GM18873 (cell line): ENCODE measurements around the gene CLDN4.
"Not testable (repeated sequence)": the region's sequence is repeated elsewhere in the genome, so short reads cannot be mapped to it uniquely, and the experiment has no call there.

Experiments
- ATAC-seq: cut with Tn5 transposase; IDR thresholded peaks from one replicate; pipeline ENCODE4 v1.9.1; 2021; ENCODE audit warnings: mild to moderate bottlenecking, moderate library complexity, moderate number of reproducible peaks; ENCODE audit not compliant: unreplicated experiment, low FRiP score

Gene CLDN4

GRCh38 chr7:73841689-73842066, 10.9 kb downstream of the CLDN4 start:
- no peak for ATAC-seq

GRCh38 chr7:73842067-73842976, 11.5 kb downstream of the CLDN4 start, which contains the start of gene METTL27:
Gene METTL27, minus strand, starts transcription at chr7:73842516. Its CDS starts 376 bp downstream, at chr7:73842140.
- peak; percentile 80 for ATAC-seq

DNA sequence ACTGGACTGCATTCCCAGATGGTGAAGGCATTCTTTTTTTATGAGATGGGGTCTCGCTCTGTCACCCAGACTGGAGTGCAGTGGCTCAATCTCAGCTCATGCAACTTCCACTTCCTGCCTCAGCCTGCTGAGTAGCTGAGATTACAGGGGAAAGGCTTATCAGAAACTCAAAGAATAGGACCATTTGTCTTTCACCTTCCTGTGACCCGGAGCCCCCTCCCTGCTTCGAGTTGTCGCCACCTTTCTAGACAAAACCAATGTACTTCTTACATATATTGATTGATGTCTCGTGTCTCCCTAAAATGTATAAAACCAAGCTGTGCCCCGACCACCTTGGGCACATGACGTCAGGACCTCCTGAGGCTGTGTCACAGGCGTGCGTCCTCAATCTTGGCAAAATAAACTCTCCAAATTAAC, 13.3 kb downstream of the CLDN4 start:
- ATAC-seq, result no peak

GRCh38 chr7:73844848-73845460, 14.2 kb downstream of the CLDN4 start:
- no peak for ATAC-seq

GRCh38 chr7:73845701-73846195, 15.0 kb downstream of the CLDN4 start:
- ATAC-seq, result not testable (repeated sequence)

DNA sequence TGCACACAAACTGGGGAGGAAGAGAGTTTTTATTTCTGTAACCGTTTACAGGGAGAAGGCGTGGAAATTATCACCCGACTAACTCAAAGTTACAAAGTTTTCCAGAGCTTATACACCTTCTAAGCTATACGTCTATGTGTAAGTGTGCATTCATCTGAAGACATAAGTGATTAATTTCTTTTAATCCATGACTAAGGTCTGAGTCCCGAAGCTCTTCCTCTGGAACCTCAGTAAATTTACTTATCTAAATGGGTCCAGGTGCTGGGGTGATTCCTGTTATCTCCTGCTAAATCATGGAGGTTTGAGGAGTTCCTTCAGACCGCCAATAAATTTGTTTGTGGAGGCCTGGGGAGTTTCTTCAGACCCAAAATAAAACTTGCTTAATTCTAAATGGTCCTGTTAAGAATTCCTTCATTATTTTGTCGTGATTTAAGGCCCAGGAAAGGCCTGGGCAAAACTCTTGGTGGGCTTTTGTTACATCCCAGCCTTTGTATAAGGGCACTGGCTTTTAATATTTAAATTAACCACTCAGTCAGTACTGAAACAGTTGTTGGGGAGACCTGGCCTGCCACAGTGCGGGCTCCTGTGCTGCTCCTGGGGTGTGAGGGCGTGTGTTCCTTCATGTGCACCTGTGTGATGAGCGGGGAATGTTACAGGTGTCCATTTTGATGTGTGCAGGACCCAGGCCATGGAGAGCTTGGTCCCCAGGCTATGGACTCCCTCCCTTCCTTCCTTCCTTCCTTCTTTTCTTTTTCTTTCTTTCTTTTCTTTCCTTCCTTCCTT, 17.3 kb downstream of the CLDN4 start:
- ATAC-seq, result no peak

DNA sequence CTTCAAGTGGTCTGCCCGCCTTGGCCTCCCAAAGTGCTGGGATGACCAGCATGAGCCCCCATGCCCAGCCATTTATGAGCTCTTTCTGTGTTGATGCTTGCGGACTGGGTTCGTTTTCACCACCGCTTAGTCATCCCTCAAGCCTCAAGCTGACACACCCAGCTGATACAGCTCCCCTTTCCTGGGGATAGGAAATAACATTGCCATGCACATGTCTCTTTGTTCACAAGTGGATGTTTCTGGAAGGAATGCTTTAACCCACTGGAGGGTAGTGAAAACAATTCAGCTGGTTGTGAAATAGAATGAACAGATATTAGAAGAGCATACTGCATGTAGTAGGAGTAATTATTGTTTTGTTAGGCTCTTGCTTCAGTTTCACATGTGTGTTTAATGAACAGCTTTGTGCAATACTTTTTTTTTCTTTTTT, 20.0 kb downstream of the CLDN4 start:
- no peak for ATAC-seq

DNA sequence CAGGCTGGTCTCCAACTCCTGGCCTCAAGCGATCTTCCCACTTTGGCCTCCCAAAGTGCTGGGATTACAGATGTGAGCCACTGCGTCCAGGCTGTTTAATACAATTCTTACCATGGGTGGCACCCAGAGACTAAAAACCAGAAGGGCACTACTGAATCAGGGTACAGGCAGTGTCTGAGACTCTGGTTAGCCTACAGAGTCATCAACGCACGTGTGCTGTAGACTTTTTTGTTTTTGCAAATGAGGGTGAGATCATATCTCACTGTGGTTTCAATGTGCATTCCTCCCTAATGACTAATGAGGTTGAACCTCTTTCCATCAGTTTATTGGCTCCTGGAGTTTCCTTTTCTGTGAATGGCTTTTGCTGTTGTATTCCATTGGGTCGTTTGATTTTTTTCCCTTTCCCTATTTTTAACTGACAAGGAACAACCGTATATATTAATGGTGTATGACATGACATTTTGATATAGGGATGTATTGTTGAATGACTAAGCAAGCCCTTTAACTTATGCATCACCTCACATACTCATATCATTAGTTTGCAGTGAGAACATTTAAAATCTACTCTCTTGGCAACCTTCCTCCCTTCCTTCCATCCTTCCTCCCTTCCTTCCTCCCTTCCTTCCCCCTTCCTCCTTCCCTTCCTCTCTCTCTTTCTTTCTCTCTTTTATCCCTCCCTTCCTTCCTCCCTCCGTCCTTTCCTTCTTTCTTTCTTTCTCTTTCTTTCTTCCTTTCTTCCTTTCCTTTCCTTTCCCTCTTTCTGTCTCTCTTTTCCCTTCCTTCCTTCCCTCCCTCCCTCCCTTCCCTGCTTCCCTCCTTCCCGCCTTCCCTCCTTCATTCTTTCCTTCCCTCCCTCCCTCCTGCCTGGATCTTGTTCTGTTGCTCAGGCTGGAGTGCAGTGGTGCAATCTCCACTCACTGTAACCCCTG, 20.9 kb downstream of the CLDN4 start:
- ATAC-seq, result no peak

- ATAC-seq, result no peak
Measured at GRCh38 chr7:73852500-73852899, 21.7 kb downstream of the CLDN4 start.

DNA sequence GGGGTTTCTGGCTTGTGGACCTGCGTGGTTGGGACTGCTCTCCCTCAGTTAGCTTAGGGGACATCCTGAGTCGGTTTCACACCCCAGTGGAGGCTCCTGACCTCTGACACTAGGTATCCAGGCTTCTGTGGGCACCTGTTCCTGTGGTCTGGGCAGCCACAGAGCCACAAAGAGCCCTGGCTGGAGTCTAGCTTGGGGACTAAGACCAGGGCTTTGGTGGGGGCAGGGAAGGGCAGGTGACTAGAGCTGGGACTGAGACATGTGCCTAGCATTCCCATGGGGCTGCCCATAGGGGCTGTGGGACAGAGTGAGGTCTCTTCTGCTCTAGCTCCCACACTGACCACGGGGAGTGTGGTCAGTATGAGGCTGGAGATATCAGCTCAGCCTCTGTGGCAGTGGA, 26.1 kb downstream of the CLDN4 start:
- no peak for ATAC-seq

- no peak for ATAC-seq
Measured at GRCh38 chr7:73858807-73859206, 28.0 kb downstream of the CLDN4 start.

DNA sequence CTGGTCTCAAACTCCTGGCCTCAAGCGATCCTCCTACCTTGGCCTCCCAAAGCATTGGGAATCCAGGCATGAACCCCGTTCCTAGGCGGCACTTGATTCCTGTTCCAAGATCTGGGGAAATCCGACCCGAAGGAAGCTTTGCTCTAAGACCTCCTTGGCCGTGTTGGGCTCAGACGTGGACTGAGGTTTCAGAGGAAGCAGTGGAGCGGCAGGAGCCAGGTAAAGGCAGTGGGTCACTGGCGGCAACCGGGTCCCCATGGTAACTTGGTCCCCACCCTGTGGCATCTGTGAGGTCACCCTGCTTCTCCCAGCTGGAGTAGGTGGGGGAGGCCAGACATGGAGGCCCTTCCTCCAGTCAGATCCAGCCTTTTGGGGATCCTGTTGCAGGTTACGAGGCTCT, 30.1 kb downstream of the CLDN4 start, which contains the start of gene TMEM270:
TSS of gene TMEM270 (plus strand) at position 301 of the 400 bp plus-strand sequence. CDS start at position 337, 36 bp downstream.
- no peak for ATAC-seq

- ATAC-seq, result no peak
Measured at GRCh38 chr7:73861305-73861704, 30.5 kb downstream of the CLDN4 start.

DNA sequence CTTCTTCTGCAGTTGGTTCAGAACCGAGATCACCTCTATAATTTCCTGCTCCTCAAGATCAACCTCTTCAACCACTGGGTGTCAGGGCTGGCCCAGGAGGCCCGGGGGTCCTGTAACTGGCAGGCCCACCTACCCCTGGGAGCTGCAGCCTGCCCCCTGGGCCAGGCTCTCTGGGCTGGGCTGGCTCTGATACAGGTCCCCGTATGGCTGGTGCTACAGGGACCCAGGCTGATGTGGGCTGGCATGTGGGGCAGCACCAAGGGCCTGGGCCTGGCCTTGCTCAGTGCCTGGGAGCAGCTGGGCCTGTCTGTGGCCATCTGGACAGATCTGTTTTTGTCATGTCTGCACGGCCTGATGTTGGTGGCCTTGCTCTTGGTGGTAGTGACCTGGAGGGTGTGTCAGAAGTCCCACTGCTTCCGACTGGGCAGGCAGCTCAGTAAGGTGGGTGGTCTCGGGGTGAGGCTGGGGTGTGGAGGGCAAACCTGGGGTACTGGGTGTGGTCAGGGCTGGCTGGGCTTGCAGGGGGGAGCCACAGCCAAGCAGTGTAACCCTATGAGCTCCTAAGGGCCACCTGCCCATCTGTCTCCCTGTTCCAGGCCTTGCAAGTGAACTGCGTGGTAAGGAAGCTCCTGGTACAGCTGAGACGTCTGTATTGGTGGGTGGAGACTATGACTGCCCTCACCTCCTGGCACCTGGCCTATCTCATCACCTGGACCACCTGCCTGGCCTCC, 34.4 kb downstream of the CLDN4 start:
- no peak for ATAC-seq

- ATAC-seq, result no peak
Measured at GRCh38 chr7:73865738-73866445, 35.1 kb downstream of the CLDN4 start.

GRCh38 chr7:73866446-73866767, 35.6 kb downstream of the CLDN4 start:
- no peak for ATAC-seq

GRCh38 chr7:73869011-73869798, 38.4 kb downstream of the CLDN4 start:
- no peak for ATAC-seq

DNA sequence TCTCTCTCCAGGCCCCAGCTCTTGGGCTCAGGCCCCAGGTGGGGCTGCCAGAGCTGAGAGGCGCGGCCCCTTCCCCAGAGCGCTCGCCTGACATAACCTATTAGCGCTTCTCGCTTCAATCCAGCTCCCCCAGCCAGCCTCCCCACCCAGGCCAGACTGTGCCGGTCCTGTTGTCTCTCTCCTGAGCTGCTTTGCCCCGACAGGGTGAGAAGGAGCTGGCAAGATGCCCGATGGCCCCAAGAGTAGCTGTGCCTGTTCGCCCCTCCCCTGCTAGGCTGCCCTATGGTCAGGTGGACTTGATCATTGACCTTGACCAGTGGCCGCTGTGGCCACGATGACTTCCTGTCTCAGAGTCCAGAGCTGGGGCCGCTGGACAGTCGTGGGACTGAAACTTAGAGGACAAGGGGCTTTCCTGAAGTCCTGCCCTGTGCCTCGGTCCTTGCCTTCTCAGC, 39.3 kb downstream of the CLDN4 start:
- no peak for ATAC-seq
